HuH-7.5 (cell line): ENCODE results near the gene CCR6.
"Not testable (repeated sequence)": the region's sequence is repeated elsewhere in the genome, so short reads cannot be mapped to it uniquely, and the experiment has no call there.

Experiments used
- DNase-seq: peaks from one replicate; pipeline ENCODE4 v3.0.0; 2011; ENCODE audit warnings: low spot score

CCR6 gene

GRCh38 chr6:167172011-167172410 is 49.1 kb downstream of the CCR6 start:
- DNase-seq: not testable (repeated sequence)

GRCh38 chr6:167177271-167177670 is 54.4 kb downstream of the CCR6 start:
- DNase-seq: not testable (repeated sequence)

GRCh38 chr6:167178896-167179655 is 56.2 kb downstream of the CCR6 start:
- DNase-seq: not testable (repeated sequence)

GRCh38 chr6:167180086-167180485 is 57.2 kb downstream of the CCR6 start:
- not testable (repeated sequence) for DNase-seq

GRCh38 chr6:167181351-167181750 is 58.5 kb downstream of the CCR6 start:
- DNase-seq: not testable (repeated sequence)

GRCh38 chr6:167182913-167183314 is 60.0 kb downstream of the CCR6 start:
- not testable (repeated sequence) for DNase-seq

GRCh38 chr6:167185101-167185500 is 62.2 kb downstream of the CCR6 start:
- not testable (repeated sequence) for DNase-seq

- not testable (repeated sequence) for DNase-seq
Observed at GRCh38 chr6:167187275-167187674, 64.4 kb downstream of the CCR6 start.
